ENCODE results near the gene SIN3B.

SIN3B gene

GRCh38 chr19:16841391-16841926, 12.3 kb downstream of the SIN3B start:
- TF ChIP-seq GATA2 (IDR thresholded peaks at IDR 0.05; ENCODE audit: low read depth, low read length) (no peak), GATA3 (IDR thresholded peaks at IDR 0.05; ENCODE audit: low read depth, low read length) (no peak)

DNA sequence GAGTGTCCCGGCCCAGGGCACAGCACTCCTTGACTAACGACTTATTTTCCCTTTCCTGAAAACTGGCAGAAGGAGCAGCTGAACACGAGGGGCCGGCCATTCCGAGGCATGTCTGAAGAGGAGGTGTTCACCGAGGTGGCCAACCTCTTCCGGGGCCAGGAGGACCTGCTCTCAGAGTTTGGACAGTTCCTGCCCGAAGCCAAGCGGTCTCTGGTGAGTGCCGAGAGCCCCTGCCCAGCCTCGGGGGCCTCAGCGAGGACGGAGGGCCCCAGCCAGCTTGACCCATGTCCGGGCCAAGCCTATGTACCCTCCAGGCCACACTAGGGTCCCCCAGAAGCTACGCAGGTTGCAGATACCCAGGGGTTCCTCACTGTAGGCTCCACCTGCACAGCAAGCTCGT, 17.7 kb downstream of the SIN3B start:
- TF ChIP-seq GATA3 (IDR thresholded peaks at IDR 0.05; ENCODE audit: low read depth, low read length) (no peak), GATA2 (IDR thresholded peaks at IDR 0.05; ENCODE audit: low read depth, low read length) (no peak)

- TF ChIP-seq GATA2 (IDR thresholded peaks at IDR 0.05; ENCODE audit: low read depth, low read length) (no peak), GATA3 (IDR thresholded peaks at IDR 0.05; ENCODE audit: low read depth, low read length) (no peak)
Measured at GRCh38 chr19:16847430-16847829, 18.2 kb downstream of the SIN3B start.

DNA sequence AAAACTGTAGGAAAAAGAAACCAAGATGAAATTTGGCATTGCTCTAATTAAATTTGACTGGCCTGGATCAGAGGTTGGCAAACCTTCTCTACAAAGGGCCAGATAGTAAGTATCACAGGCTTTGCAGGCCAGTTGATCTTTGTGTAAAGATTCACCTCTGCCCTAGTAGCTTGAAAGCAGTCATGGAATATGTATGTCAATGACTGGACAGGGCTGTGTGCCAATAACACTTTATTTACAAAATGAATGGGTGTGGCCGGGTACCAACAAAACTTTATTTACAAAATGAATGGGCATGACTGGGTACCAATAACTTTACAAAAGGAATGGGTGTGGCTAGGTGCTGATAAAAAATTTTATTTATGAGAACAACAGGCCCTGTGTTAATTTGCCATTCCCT, 20.0 kb downstream of the SIN3B start:
- TF ChIP-seq GATA2 (IDR thresholded peaks at IDR 0.05; ENCODE audit: low read depth, low read length): no peak
- no peak for TF ChIP-seq GATA3 (IDR thresholded peaks at IDR 0.05; ENCODE audit: low read depth, low read length)

DNA sequence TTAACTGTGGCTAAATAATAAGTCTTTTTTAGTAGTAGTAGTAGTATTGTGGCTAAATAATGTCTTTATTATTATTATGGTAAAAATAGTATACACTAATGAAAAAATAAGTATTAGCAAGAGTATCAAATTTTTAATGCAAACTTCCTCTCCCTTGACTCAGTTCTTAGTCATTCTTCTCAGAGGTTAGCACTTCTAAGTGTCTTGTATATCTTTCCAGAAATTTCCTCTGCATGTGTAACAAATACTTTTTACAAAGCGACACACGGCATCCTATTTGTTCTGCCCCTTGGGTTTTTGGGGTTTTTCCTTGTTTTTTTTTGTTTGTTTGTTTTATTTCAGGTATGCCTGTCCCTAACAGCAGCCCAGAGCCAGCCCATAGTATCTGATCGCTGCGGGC, 20.9 kb downstream of the SIN3B start:
- TF ChIP-seq GATA2 (IDR thresholded peaks at IDR 0.05; ENCODE audit: low read depth, low read length) (no peak), GATA3 (IDR thresholded peaks at IDR 0.05; ENCODE audit: low read depth, low read length) (no peak)

DNA sequence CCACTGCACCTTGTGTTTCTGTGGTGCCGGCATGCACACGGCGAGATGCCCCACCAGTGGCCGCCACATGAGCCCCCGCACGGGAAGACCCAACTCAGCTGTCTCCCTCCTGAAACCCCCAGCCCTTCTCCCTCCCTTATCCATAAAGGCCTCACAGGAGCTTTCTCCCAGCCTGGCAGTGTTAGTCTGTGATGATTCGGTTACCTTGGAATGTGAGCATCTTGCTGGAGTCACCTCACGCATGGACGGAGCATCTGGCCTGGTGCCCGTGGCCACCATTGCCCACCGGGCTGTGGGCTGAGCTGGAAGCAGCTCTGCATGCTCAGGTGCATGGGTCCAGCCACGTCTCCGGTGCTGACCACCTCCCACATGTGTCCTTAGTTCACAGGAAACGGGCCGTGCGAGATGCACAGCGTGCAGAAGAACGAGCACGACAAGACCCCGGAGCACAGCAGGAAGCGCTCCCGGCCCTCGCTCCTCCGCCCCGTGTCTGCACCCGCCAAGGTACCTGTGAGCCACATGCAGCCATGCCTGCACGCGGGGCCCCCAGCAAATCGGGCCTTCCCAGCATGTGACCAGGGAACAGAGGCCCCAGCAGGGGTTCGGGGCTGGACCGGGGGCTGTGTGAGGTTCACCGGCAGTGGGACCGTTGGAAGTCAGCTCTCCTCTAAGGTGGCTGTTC, 22.0 kb downstream of the SIN3B start:
- TF ChIP-seq GATA3 (IDR thresholded peaks at IDR 0.05; ENCODE audit: low read depth, low read length) (no peak), GATA2 (IDR thresholded peaks at IDR 0.05; ENCODE audit: low read depth, low read length) (no peak)

DNA sequence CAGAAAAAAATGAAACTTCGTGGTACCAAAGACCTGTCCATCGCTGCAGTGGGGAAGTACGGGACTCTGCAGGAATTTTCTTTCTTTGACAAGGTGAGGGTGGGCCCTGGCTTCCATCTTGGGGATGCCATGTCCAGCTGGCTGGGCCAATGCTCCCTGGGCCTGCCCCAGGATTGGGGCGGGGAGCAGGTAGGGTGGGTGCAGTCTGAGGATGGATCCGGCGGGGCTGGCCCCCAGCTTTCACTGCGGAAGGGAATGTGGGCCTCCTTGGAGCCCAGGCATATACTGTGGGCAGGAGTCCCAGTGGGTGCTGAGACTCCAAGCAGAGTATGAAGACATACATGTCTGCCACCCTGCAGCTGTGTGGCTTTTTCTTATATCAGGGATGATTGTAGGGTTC, 23.9 kb downstream of the SIN3B start:
- TF ChIP-seq GATA3 (IDR thresholded peaks at IDR 0.05; ENCODE audit: low read depth, low read length): no peak

- no peak for TF ChIP-seq GATA3 (IDR thresholded peaks at IDR 0.05; ENCODE audit: low read depth, low read length)
- TF ChIP-seq GATA2 (IDR thresholded peaks at IDR 0.05; ENCODE audit: low read depth, low read length): no peak
Measured at GRCh38 chr19:16856091-16856490, 26.9 kb downstream of the SIN3B start.

GRCh38 chr19:16859626-16860025, 30.4 kb downstream of the SIN3B start:
- TF ChIP-seq GATA2 (IDR thresholded peaks at IDR 0.05; ENCODE audit: low read depth, low read length): no peak
- TF ChIP-seq GATA3 (IDR thresholded peaks at IDR 0.05; ENCODE audit: low read depth, low read length): no peak

DNA sequence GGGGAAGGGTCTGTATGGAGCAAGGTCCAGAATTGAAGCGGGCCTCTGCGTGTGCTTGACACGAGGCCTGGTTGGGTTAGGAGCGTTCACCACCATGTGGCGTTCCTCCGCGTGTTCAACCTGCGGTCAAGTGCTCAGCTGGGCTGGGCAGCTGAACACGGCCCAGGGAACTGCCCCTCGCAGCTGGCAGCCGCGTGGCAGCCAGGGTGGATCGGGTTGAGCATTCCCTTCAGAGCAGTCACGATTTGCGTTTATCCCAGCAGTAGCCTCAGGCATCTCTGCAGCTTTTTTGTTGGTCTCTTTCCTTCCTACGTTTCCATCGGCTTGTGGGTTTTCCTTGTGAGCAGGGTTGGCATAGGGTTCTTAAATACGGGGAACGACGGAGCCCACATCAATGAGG, 30.9 kb downstream of the SIN3B start:
- no peak for TF ChIP-seq GATA2 (IDR thresholded peaks at IDR 0.05; ENCODE audit: low read depth, low read length)
- TF ChIP-seq GATA3 (IDR thresholded peaks at IDR 0.05; ENCODE audit: low read depth, low read length): no peak

- TF ChIP-seq GATA3 (IDR thresholded peaks at IDR 0.05; ENCODE audit: low read depth, low read length): no peak
- no peak for TF ChIP-seq GATA2 (IDR thresholded peaks at IDR 0.05; ENCODE audit: low read depth, low read length)
Measured at GRCh38 chr19:16861011-16861410, 31.8 kb downstream of the SIN3B start.

- TF ChIP-seq GATA3 (IDR thresholded peaks at IDR 0.05; ENCODE audit: low read depth, low read length): no peak
- TF ChIP-seq GATA2 (IDR thresholded peaks at IDR 0.05; ENCODE audit: low read depth, low read length): no peak
Measured at GRCh38 chr19:16861834-16862233, 32.6 kb downstream of the SIN3B start.

DNA sequence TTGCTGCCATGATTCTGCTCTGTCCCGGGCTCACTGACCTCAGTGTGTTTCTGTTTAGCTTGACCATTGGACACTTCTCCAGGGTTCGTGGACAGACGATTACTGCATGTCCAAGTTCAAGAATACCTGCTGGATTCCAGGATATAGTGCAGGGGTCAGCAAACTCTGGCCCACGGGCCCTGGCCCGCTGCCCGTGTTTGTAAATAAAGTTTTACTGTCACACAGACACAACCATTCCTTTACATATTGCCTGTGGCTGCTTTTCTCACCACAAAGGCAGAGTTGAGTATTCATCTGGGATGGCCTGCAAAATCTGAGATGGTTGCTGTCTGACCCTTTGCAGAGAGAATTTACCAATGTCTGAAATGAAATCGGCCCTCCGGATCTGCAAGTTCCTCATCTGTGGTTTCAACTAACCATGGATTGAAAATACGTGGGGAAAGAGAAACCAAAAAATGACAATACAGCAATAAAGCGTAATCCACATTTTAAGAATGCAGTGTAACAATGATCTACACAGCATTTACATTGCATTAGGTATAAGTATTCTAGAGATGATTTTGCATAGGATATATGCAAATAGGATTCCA, 33.7 kb downstream of the SIN3B start:
- TF ChIP-seq GATA2 (IDR thresholded peaks at IDR 0.05; ENCODE audit: low read depth, low read length) (no peak), GATA3 (IDR thresholded peaks at IDR 0.05; ENCODE audit: low read depth, low read length) (no peak)

DNA sequence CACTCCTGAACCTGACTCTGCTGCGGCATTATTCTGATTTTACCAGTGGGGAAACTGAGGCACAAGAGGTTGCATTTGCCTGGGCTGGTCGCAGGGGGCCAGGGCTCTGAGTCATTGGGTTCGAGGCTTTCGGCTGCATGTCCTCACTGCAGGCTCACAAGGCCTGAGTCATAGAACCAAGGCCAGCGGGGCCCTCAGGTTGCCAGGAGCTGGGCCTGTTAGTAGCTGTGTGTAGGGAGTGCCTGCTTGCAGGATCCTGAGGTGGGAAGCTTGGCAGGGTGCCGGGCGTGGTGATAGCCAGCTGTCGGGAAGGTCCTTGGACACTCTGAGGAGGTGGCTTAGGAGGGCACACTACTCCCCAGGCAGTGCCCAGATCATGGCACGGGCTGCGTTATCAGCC, 38.0 kb downstream of the SIN3B start:
- TF ChIP-seq GATA2 (IDR thresholded peaks at IDR 0.05; ENCODE audit: low read depth, low read length): no peak
- no peak for TF ChIP-seq GATA3 (IDR thresholded peaks at IDR 0.05; ENCODE audit: low read depth, low read length)

DNA sequence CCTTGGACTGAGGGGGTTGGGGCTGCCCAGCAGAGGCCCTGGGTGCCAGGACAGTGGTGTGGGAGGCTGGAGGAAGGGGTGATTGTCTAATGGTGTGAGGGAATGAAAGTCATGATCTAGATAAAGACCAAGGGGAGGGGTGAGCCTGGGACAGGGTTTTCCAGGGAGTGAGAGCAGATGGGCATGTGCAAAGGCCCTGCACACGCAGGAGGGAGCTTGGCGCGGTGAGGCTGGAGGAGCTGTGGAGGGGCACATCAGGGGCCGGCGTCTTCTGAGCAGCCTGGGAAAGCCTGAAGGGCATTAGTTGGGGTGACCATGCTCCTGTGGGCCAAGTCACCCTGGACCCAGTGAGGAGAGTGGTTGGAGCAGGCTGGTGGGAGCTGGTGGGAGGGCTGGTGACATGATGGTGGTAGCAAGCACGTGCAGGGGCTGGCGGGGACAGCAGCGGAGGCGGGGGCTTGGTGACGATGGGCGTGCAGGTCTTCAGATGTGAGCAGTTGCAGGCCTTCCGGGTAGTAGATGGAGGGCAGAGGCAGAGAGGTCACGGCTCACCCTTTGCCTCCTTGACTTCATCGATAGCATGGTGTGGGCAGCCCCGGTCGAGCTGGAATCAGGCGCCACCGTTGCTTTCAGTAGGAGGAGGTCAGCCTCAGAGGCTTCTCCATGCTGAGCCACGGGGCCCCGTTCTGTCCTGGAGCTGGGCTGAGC, 39.4 kb downstream of the SIN3B start:
- TF ChIP-seq GATA3 (IDR thresholded peaks at IDR 0.05; ENCODE audit: low read depth, low read length) (no peak), GATA2 (IDR thresholded peaks at IDR 0.05; ENCODE audit: low read depth, low read length) (no peak)
